ENCODE measurements around the gene PDE6D.
"Not testable (repeated sequence)": the region's sequence is repeated elsewhere in the genome, so short reads cannot be mapped to it uniquely, and the experiment has no call there.

DNA sequence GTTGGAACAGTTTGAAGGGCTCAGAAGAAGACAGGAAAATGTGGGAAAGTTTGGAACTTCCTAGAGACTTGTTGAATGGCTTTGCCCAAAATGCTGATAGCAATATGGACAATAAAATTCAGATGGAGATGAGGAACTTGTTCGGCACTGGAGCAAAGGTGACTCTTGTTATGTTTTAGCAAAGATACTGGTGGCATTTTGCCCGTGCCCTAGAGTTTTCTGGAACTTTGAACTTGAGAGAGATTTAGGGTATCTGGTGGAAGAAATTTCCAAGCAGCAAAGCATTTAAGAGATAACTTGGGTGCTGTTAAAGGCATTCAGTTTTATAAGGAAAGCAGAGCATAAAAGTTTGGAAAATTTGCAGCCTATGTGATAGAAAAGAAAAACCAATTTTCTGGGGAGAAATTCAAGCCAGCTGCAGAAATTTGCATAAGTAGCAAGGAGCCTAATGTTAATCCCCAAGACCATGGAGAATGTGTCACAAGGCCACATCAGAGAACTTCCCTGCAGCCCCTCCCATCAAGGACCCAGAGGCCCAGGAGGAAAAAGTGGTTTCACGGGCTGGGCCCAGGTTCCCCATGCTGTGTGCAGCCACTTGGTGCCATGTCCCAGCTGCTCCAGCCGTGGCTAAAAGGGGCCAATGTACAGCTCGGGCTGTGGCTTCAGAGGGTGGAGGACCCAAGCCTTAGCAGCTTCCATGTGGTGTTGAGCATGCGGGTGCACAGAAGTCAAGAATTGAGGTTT lies 32.8 kb downstream of the PDE6D start:
- TF ChIP-seq POLR2A (IDR thresholded peaks at IDR 0.05): not testable (repeated sequence)
- TF ChIP-seq, protein P1, sequence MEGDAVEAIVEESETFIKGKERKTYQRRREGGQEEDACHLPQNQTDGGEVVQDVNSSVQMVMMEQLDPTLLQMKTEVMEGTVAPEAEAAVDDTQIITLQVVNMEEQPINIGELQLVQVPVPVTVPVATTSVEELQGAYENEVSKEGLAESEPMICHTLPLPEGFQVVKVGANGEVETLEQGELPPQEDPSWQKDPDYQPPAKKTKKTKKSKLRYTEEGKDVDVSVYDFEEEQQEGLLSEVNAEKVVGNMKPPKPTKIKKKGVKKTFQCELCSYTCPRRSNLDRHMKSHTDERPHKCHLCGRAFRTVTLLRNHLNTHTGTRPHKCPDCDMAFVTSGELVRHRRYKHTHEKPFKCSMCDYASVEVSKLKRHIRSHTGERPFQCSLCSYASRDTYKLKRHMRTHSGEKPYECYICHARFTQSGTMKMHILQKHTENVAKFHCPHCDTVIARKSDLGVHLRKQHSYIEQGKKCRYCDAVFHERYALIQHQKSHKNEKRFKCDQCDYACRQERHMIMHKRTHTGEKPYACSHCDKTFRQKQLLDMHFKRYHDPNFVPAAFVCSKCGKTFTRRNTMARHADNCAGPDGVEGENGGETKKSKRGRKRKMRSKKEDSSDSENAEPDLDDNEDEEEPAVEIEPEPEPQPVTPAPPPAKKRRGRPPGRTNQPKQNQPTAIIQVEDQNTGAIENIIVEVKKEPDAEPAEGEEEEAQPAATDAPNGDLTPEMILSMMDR (IDR thresholded peaks at IDR 0.05): not testable (repeated sequence)
